ENCODE measurements around the gene FAF1.

The FAF1 gene

DNA sequence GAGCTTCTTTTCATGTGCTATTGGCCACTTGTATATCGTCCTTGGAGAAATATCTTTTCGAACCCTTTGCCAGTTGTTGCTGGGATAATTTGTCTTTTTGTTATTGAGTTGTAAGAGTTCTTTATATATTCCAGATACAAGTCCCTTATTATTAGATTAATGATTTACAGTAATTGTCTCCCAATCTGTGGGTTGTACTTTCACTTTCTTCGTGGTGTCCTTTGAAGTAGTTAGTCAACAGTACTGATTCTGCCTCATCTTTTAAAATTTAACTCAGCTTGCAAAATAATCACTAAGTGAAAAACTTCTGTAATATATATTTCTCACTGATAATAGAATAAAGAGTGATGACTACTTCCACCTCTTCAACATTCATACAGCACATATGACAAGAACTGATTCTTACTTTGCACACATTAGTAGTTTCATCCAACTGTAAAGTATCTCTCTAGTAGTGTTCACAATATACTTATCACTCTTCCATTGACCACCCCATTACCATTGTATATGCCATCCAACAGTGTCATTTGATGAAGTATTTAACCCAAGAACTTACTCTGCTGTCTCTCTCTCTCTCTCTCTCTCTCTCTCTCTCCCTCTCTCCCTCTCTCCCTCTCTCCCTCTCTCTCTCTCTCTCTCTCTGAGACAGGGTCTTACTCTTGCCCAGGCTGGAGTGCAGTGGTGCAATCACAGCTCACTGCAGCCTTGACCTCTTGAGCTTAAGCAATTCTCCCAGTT is 432.6 kb downstream of the FAF1 start:
- no peak overlapping the region for H3K9ac ChIP-seq (ENCODE audit: low read depth in 1 of 2, low read length in 2 of 2)
- H3K4me3 ChIP-seq (ENCODE audit: low read depth in 1 of 2, low read length in 2 of 2), result no peak overlapping the region
- H3K4me1 ChIP-seq (ENCODE audit: control insufficient read depth in 1 of 2, insufficient read depth in 2 of 2, low read length in 2 of 2), result peaks cover 0 to 3% of the 10 kb centered on the region in 2 donors
- H3K36me3 ChIP-seq (ENCODE audit: control insufficient read depth in 1 of 2, insufficient read depth in 2 of 2, low read length in 2 of 2), result no peaks in the 10 kb centered on the region
- no peaks in the 10 kb centered on the region for H3K27me3 ChIP-seq (ENCODE audit: control insufficient read depth in 1 of 2, insufficient read depth in 2 of 2, low read length in 2 of 2)
- no peak overlapping the region for H3K27ac ChIP-seq (ENCODE audit: low read depth, low read length)
- peaks cover 0 to 3% of the 10 kb centered on the region in 2 donors for H3K9me3 ChIP-seq (ENCODE audit: control insufficient read depth in 1 of 2, low read length in 2 of 2)

DNA sequence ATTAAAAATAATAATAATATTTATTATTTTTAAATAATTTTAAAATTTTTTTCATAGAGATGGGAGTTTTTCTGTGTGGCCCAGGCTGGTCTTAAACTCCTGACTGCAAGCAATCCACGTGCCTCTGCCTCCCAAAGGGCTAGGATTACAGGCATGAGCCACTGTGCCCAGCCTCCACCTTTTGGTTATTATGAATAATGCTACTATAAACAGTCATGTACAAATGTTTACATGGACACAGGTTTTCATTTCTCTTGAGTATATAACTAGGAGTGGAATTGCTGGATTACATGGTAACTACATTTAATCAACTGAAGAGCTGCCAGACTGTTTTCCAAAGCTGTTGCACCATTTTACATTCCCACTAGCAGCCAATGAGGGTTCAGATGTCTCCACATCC is 433.6 kb downstream of the FAF1 start:
- Histone ChIP-seq H3K36me3 (ENCODE audit: control insufficient read depth in 1 of 2, insufficient read depth in 2 of 2, low read length in 2 of 2) (no peaks in the 10 kb centered on the region), H3K4me3 (ENCODE audit: low read depth in 1 of 2, low read length in 2 of 2) (no peak overlapping the region), H3K9me3 (ENCODE audit: control insufficient read depth in 1 of 2, low read length in 2 of 2) (peaks cover 0 to 3% of the 10 kb centered on the region in 2 donors), H3K9ac (ENCODE audit: low read depth in 1 of 2, low read length in 2 of 2) (no peak overlapping the region), H3K27me3 (ENCODE audit: control insufficient read depth in 1 of 2, insufficient read depth in 2 of 2, low read length in 2 of 2) (no peaks in the 10 kb centered on the region), H3K4me1 (ENCODE audit: control insufficient read depth in 1 of 2, insufficient read depth in 2 of 2, low read length in 2 of 2) (peaks cover 0 to 3% of the 10 kb centered on the region in 2 donors), H3K27ac (ENCODE audit: low read depth, low read length) (no peak overlapping the region)

DNA sequence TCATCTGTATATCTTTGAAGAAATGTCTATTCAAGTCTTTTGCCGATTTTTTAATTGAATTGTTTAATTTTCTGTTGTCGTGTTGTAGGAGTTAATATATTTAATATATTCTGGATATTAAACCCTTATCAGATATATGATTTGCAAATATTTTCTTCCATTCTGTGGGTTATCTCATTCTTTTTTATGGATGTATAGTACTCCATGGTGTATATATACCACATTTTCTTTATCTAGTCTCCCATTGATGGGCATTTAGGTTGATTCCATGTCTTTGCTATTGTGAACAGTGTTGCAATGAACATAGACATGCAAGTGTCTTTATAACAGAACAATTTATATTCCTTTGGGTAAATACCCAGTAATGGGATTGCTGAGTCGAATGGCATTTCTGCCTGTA is 436.5 kb downstream of the FAF1 start:
- Histone ChIP-seq H3K27me3 (ENCODE audit: control insufficient read depth in 1 of 2, insufficient read depth in 2 of 2, low read length in 2 of 2) (no peaks in the 10 kb centered on the region), H3K36me3 (ENCODE audit: control insufficient read depth in 1 of 2, insufficient read depth in 2 of 2, low read length in 2 of 2) (peaks cover 0 to 4% of the 10 kb centered on the region in 2 donors), H3K9ac (ENCODE audit: low read depth in 1 of 2, low read length in 2 of 2) (no peak overlapping the region), H3K4me1 (ENCODE audit: control insufficient read depth in 1 of 2, insufficient read depth in 2 of 2, low read length in 2 of 2) (peaks cover 0 to 3% of the 10 kb centered on the region in 2 donors), H3K4me3 (ENCODE audit: low read depth in 1 of 2, low read length in 2 of 2) (no peak overlapping the region), H3K9me3 (ENCODE audit: control insufficient read depth in 1 of 2, low read length in 2 of 2) (peaks cover 0 to 3% of the 10 kb centered on the region in 2 donors), H3K27ac (ENCODE audit: low read depth, low read length) (no peak overlapping the region)

DNA sequence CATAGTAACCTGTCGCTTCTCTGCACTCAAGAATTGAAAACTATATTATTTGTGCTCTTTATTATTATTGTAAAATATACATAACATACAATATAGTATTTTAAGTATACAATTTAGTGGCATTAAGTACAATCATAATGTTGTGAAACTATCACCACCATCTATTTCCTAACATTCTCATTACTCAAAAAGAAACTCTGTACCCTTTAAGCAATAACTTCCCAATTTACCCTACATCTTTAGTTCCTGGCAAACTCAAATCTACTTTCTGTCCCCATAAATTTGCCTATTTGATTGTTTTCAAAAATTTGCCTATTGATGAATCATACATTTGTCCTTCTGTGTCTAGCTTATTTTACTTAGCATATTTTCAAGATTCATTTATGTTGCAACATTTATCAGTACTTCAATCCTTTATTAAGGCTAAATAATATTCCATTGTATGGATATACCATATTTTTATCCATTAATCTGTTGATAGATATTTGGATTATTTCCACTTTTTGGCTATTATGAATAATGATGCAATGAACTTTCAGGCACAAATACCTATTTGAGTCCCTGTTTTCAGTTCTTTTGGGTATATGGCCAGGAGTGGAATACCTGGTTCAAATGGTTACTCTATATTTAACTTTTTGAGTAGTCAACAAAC is 437.2 kb downstream of the FAF1 start:
- H3K9ac ChIP-seq (ENCODE audit: low read depth in 1 of 2, low read length in 2 of 2), result no peak overlapping the region
- no peak overlapping the region for H3K4me3 ChIP-seq (ENCODE audit: low read depth in 1 of 2, low read length in 2 of 2)
- H3K36me3 ChIP-seq (ENCODE audit: control insufficient read depth in 1 of 2, insufficient read depth in 2 of 2, low read length in 2 of 2), result peaks cover 0 to 4% of the 10 kb centered on the region in 2 donors
- H3K4me1 ChIP-seq (ENCODE audit: control insufficient read depth in 1 of 2, insufficient read depth in 2 of 2, low read length in 2 of 2), result peaks cover 0 to 3% of the 10 kb centered on the region in 2 donors
- no peak overlapping the region for H3K27ac ChIP-seq (ENCODE audit: low read depth, low read length)
- H3K27me3 ChIP-seq (ENCODE audit: control insufficient read depth in 1 of 2, insufficient read depth in 2 of 2, low read length in 2 of 2), result no peaks in the 10 kb centered on the region
- peaks cover 0 to 3% of the 10 kb centered on the region in 2 donors for H3K9me3 ChIP-seq (ENCODE audit: control insufficient read depth in 1 of 2, low read length in 2 of 2)

DNA sequence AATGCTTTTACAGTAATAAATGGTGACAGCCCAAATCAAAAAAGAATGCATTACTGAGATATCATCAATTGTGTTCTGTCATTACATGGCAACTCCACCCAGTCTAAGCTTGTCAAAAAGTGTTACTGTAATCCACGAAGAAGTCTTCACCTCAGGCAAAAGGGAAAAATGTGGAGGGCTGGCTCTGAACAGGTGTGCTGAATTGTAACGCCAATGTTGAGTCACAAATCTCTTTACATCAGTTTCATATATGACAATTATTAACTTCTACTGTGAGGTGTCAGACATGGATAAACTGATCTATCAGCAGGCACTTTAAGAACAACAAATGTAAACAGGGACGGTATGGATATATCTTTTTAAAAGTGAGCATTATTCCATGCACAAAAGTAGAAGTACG is 438.4 kb downstream of the FAF1 start:
- no peak overlapping the region for H3K4me3 ChIP-seq (ENCODE audit: low read depth in 1 of 2, low read length in 2 of 2)
- no peak overlapping the region for H3K27ac ChIP-seq (ENCODE audit: low read depth, low read length)
- H3K9ac ChIP-seq (ENCODE audit: low read depth in 1 of 2, low read length in 2 of 2), result no peak overlapping the region
- peaks cover 0 to 4% of the 10 kb centered on the region in 2 donors for H3K36me3 ChIP-seq (ENCODE audit: control insufficient read depth in 1 of 2, insufficient read depth in 2 of 2, low read length in 2 of 2)
- no peaks in the 10 kb centered on the region for H3K4me1 ChIP-seq (ENCODE audit: control insufficient read depth in 1 of 2, insufficient read depth in 2 of 2, low read length in 2 of 2)
- peaks cover 0 to 3% of the 10 kb centered on the region in 2 donors for H3K9me3 ChIP-seq (ENCODE audit: control insufficient read depth in 1 of 2, low read length in 2 of 2)
- H3K27me3 ChIP-seq (ENCODE audit: control insufficient read depth in 1 of 2, insufficient read depth in 2 of 2, low read length in 2 of 2), result no peaks in the 10 kb centered on the region

DNA sequence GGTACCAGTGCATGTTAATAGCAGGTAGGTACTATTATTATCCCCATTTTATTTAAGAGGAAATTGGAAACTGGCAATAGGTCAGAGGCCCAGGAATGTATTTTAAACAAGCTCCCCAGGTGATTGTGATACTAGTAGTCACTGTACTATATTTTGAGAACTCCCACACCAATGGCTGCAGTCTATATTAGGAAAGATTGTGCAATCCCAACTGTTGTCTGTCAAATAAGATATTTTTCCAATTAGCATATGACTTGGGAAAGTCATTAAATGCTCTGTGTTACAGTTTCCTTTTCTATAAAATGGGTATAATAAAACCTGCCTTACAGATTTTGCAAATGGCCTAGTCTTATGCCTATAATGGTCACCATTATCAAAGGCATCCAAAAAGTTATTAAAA is 442.6 kb downstream of the FAF1 start:
- peaks cover 0 to 7% of the 10 kb centered on the region in 2 donors for H3K36me3 ChIP-seq (ENCODE audit: control insufficient read depth in 1 of 2, insufficient read depth in 2 of 2, low read length in 2 of 2)

DNA sequence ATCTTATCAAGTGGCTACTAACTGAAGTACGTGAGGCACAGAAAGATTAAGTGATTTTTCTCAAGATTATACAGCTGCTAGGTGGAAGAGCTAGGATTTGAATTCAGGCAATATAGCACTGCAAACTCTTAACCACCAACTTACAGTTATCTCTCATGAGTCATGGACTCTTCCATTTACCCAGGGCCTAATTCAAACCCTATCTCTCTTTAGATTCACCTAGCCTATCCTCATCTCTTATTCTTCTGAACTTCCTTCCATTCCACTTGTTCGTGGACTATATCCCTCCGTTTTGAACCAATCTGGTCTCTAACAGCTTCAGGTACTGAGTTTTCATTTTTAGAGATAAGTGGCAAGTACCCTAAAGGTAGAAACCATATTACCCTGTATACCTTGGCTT is 444.0 kb downstream of the FAF1 start:
- peaks cover 0 to 7% of the 10 kb centered on the region in 2 donors for H3K36me3 ChIP-seq (ENCODE audit: control insufficient read depth in 1 of 2, insufficient read depth in 2 of 2, low read length in 2 of 2)

More for the DNA sequence above, 442.6 kb downstream of the FAF1 start:
- Histone ChIP-seq H3K9me3 (ENCODE audit: control insufficient read depth in 1 of 2, low read length in 2 of 2) (no peaks in the 10 kb centered on the region), H3K27ac (ENCODE audit: low read depth, low read length) (no peak overlapping the region), H3K9ac (ENCODE audit: low read depth in 1 of 2, low read length in 2 of 2) (no peak overlapping the region), H3K4me1 (ENCODE audit: control insufficient read depth in 1 of 2, insufficient read depth in 2 of 2, low read length in 2 of 2) (no peaks in the 10 kb centered on the region), H3K4me3 (ENCODE audit: low read depth in 1 of 2, low read length in 2 of 2) (no peak overlapping the region), H3K27me3 (ENCODE audit: control insufficient read depth in 1 of 2, insufficient read depth in 2 of 2, low read length in 2 of 2) (no peaks in the 10 kb centered on the region)

DNA sequence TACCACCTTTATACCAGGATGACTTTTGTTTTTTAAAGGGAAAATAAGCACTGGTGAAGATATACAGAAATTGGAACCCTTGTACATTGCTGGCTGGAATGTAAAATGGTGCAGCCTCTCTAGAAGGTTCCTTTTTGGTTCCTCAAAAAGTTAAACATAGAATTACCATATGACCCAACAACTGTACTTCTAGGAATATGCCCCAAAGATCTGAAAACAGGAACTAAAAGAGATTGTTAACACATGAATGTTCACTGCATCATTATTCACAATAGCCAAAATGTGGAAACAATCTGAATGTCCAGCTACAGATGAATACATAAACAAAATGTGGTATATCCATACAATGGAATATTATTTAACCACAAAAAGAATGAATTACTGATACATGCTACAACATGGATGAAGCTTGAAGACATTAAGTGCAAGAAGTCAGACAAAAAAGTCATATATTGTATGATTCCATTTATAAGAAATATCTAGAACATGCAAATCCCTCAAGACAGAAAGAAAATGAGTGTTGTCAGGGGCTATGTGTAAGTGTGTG is 452.0 kb downstream of the FAF1 start:
- Histone ChIP-seq H3K4me3 (ENCODE audit: low read depth in 1 of 2, low read length in 2 of 2) (no peak overlapping the region), H3K9me3 (ENCODE audit: control insufficient read depth in 1 of 2, low read length in 2 of 2) (peaks cover 0 to 5% of the 10 kb centered on the region in 2 donors), H3K27me3 (ENCODE audit: control insufficient read depth in 1 of 2, insufficient read depth in 2 of 2, low read length in 2 of 2) (no peaks in the 10 kb centered on the region), H3K36me3 (ENCODE audit: control insufficient read depth in 1 of 2, insufficient read depth in 2 of 2, low read length in 2 of 2) (peaks cover 4 to 6% of the 10 kb centered on the region in 2 donors), H3K9ac (ENCODE audit: low read depth in 1 of 2, low read length in 2 of 2) (no peak overlapping the region), H3K27ac (ENCODE audit: low read depth, low read length) (no peak overlapping the region), H3K4me1 (ENCODE audit: control insufficient read depth in 1 of 2, insufficient read depth in 2 of 2, low read length in 2 of 2) (no peaks in the 10 kb centered on the region)

More for the DNA sequence above, 444.0 kb downstream of the FAF1 start:
- no peaks in the 10 kb centered on the region for H3K9me3 ChIP-seq (ENCODE audit: control insufficient read depth in 1 of 2, low read length in 2 of 2)
- no peaks in the 10 kb centered on the region for H3K27me3 ChIP-seq (ENCODE audit: control insufficient read depth in 1 of 2, insufficient read depth in 2 of 2, low read length in 2 of 2)
- H3K4me1 ChIP-seq (ENCODE audit: control insufficient read depth in 1 of 2, insufficient read depth in 2 of 2, low read length in 2 of 2), result no peaks in the 10 kb centered on the region
- H3K9ac ChIP-seq (ENCODE audit: low read depth in 1 of 2, low read length in 2 of 2), result no peak overlapping the region
- H3K27ac ChIP-seq (ENCODE audit: low read depth, low read length), result no peak overlapping the region
- no peak overlapping the region for H3K4me3 ChIP-seq (ENCODE audit: low read depth in 1 of 2, low read length in 2 of 2)

DNA sequence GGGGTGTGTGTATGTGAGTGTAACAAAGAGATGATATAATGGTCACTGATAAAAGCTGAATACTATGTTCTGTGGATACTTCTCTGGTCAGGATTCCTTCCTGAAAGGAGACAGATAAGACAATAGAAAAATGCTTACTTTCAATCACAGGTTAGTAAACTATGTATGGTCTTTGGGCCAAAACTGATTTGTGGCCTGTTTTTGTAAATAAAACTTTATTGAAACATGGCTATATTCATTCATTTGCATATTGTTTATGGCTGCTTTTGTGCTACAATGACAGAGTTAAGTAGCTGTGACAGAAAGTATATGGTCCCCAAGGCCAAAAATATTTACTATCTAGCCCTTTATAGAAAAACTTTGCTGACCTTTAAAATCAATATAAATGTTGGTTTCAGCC is 454.6 kb downstream of the FAF1 start:
- Histone ChIP-seq H3K36me3 (ENCODE audit: control insufficient read depth in 1 of 2, insufficient read depth in 2 of 2, low read length in 2 of 2) (peaks cover 4 to 6% of the 10 kb centered on the region in 2 donors), H3K27me3 (ENCODE audit: control insufficient read depth in 1 of 2, insufficient read depth in 2 of 2, low read length in 2 of 2) (no peaks in the 10 kb centered on the region), H3K9me3 (ENCODE audit: control insufficient read depth in 1 of 2, low read length in 2 of 2) (peaks cover 0 to 5% of the 10 kb centered on the region in 2 donors)

DNA sequence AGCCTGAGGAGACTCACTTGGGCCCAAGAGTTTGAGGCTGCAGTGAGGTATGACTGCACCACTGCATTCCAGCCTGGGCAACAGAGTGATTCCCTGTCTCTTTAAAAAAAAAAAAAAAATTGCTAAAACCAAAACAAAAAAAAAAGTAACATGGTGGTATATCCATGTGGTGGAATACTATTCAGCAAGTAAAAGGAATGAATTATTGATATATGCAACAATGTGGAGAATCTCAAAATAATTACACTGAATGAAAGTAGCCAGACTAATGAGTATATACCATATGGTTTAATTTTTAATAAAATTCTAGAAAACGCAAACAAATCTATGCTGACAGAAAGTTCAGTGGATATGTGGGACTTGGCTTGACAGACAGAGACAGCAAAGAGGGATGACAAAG is 456.6 kb downstream of the FAF1 start:
- Histone ChIP-seq H3K27me3 (ENCODE audit: control insufficient read depth in 1 of 2, insufficient read depth in 2 of 2, low read length in 2 of 2) (no peaks in the 10 kb centered on the region), H3K4me3 (ENCODE audit: low read depth in 1 of 2, low read length in 2 of 2) (no peak overlapping the region), H3K27ac (ENCODE audit: low read depth, low read length) (no peak overlapping the region), H3K9ac (ENCODE audit: low read depth in 1 of 2, low read length in 2 of 2) (no peak overlapping the region), H3K9me3 (ENCODE audit: control insufficient read depth in 1 of 2, low read length in 2 of 2) (peaks cover 0 to 5% of the 10 kb centered on the region in 2 donors), H3K36me3 (ENCODE audit: control insufficient read depth in 1 of 2, insufficient read depth in 2 of 2, low read length in 2 of 2) (peaks cover 4 to 6% of the 10 kb centered on the region in 2 donors), H3K4me1 (ENCODE audit: control insufficient read depth in 1 of 2, insufficient read depth in 2 of 2, low read length in 2 of 2) (no peaks in the 10 kb centered on the region)

More for the DNA sequence above, 454.6 kb downstream of the FAF1 start:
- Histone ChIP-seq H3K4me3 (ENCODE audit: low read depth in 1 of 2, low read length in 2 of 2) (no peak overlapping the region), H3K27ac (ENCODE audit: low read depth, low read length) (no peak overlapping the region), H3K9ac (ENCODE audit: low read depth in 1 of 2, low read length in 2 of 2) (no peak overlapping the region), H3K4me1 (ENCODE audit: control insufficient read depth in 1 of 2, insufficient read depth in 2 of 2, low read length in 2 of 2) (no peaks in the 10 kb centered on the region)

Measured in duodenal mucosa (tissue), 2 donors.